HG03095 (cell line): ENCODE data around the gene FAM193A.
"Not testable (repeated sequence)": the region's sequence is repeated elsewhere in the genome, so short reads cannot be mapped to it uniquely, and the experiment has no call there.

Experiments
- ATAC-seq: cut with Tn5 transposase; IDR thresholded peaks from one replicate; pipeline ENCODE4 v1.9.1; 2021; ENCODE audit warnings: moderate library complexity; ENCODE audit not compliant: unreplicated experiment

Gene FAM193A

GRCh38 chr4:2716236-2716635 lies 179.8 kb downstream of the FAM193A start:
- ATAC-seq, result no peak

GRCh38 chr4:2721586-2721985 lies 185.1 kb downstream of the FAM193A start:
- ATAC-seq, result no peak

GRCh38 chr4:2722033-2722432 lies 185.6 kb downstream of the FAM193A start:
- no peak for ATAC-seq

DNA sequence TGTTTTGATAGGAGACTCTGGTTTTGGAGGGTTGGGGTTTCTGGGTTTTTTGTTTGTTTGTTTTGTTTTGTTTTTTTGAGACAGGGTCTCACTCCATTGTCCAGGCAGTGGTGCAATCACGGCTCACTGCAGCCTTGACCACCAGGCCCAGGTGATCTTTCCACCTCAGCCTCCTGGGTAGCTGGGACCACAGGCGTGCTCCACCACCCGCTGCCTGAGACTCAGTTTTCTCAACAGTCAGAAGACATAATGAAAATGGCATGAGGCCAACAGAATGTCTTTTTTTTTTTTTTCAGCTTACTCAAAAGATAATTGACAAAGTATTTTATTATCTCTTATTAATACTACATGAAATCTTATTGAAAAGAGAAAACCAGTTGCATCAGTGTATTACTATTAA lies 187.3 kb downstream of the FAM193A start:
- no peak for ATAC-seq

DNA sequence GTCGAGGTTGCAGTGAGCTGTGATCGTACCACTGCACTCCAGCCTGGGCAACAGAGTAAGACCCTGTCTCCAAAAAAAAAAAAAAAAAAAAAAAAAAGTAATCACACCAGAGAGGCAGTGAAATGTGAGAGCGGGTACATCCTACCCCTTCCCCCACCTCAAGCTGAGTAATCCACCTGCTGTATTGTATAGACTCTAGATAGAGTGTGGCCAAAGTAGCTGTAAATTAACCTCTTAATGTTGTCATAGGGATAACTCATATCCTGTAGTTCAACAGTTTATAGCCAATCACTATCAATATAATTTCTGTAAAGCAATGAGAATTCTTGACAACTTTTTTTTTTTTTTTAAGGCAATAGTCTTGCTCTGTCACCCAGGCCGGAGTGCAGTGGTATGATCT lies 188.9 kb downstream of the FAM193A start:
- ATAC-seq, result no peak

GRCh38 chr4:2726881-2727280 lies 190.4 kb downstream of the FAM193A start:
- not testable (repeated sequence) for ATAC-seq

DNA sequence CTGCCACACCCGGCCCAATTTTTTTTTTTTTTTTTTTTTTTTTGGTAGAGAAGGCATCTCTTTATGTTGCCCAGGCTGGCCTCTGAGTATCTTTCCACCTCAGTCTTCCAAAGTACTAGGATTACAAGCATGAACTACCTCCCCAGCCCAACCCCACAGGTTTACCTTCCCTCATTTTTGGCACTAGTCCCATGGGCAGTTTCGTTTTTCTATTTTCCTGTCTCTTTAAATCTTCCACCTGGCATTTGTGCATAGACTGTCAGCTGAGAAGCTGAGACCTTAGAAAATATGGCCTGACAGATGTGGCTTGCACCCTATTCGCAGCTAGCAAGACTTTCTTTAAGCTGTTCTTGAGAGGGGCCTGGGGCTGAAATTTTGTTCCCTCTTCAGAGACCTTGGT lies 191.8 kb downstream of the FAM193A start:
- ATAC-seq, result no peak

- no peak for ATAC-seq
These were observed 192.5 kb downstream of the FAM193A start for GRCh38 chr4:2728806-2729532.

- no peak for ATAC-seq
These were observed 193.1 kb downstream of the FAM193A start for GRCh38 chr4:2729533-2729875.

GRCh38 chr4:2731907-2732317 lies 195.5 kb downstream of the FAM193A start:
- ATAC-seq, result no peak

DNA sequence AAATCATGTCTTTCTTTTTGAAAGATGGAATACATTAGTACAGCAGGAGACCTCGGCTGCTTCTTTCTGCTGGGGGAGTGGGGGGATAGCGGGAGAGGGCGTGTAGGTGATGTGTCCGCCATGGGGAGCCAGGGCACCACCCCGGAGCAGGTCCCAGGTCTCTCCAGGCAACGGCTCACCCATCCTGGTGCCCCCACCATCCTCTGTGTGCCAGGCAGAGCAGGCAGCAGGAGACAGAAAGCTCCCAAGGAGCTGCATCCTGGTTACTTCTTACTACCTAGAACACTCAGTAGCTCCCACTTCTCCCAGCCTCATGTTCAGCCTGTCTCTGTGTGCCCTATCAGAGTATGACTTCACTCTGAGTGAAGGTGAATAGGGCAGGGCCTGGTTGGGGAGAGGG lies 196.1 kb downstream of the FAM193A start:
- no peak for ATAC-seq

DNA sequence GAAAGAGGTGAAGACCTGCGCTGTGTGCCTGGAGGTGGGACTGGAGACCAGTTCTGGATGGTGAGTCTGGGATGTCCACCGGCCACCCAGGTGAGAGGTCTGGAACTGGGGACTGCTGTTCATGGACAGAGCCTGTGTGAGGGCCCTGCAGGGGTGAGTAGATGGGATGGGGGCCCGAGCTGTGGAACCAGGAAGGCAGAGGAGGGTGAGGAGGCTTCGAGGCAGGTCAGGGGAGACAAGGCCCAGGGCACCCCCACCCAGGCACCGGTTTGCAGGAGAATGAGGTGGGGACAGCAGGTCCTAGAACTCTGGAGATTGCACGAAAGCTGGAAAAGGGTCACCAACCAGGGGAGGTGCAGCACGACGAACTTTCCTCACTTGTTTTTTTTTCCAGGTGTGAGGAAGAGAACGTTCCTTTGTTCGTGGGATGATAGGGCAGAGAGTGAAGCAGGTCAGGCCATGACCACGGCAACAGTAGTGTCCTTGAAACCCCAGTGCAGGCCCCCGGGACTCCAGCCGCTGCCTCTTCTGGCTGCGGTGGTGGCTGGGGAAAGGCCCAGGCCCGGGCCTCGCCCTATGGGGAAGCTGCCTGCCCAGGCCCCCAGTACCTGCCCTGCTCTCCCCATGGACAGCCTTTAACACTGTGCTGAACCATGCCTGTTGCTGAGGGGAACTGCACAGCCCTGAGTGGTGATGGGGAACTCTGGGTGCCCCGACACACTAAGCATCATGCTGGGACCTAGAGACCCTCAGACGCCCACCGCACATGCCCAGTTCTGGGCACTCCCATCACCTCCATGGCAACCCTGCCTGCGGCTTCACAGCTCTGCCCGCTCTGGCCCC lies 196.8 kb downstream of the FAM193A start:
- ATAC-seq, result no peak

DNA sequence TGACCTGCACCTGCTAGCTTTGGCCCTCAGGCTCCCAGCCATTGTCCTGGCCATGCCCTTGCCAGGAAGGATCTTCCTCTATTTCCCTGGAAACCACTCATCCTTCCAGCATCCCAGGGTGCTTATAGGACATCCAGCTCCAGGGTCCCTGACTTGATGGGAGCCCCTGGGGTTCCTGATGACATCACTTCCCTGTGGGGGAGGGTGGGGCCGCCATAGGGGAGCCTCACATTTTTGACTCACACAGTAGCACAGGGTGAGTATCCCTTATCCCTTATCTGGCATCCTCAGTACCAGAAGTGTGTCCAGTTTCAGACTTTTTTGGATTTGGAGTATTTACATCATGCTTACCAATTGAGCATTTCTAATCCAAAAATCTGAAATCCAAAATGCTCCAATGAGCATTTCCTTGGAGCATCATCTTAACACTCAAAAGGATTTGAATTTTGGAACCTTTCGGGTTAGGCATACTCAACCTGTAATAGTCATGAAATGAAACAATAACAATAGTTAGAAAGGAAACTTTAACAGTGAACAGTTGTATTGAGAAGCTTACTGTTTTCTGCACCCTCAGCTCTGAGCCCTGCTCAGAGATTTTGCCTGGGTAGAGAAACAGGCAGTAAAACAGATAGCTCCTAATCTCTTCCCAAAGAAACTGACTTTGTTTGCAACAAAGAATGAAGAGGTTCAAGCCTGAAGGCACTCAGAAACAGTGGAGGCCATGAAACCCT lies 197.6 kb downstream of the FAM193A start:
- ATAC-seq, result no peak

DNA sequence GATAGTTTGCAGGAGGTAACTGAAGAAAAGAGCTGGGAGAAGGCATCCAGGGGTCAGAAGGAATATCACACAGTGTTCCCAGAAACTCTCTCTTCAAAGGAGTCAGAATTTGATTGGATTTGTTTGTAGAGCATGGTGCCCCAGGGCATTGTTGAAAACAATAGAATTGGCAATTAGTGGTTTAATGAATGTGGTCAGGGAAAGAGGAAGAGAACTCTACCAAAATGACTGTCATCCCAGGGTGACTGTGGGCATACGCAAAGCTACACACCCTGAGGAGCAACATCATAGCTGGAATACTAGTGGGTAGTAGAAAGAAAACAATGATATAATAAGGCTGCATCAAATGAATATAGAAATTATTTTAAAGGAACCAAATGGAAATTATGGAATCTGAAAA lies 198.2 kb downstream of the FAM193A start:
- ATAC-seq, result no peak

DNA sequence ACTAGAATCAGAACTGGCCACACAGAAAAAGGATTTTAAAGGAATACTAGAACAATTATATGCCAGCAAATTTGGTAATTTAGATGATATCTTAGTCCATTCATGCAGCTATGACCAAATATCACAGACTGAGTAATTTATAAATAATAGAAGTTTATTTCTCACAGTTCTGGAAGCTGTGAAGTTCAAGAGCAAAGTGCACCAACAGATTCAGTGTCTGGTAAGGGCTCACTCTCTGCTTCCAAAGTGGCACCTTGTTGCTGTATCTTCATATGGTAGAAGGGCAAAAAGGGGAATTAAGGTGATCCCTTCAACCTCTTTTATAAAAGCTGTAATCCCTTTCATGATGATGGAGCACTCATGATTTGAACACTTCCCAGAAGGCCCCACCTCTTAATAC lies 199.4 kb downstream of the FAM193A start:
- no peak for ATAC-seq

GRCh38 chr4:2738296-2738695 lies 201.8 kb downstream of the FAM193A start:
- not testable (repeated sequence) for ATAC-seq

DNA sequence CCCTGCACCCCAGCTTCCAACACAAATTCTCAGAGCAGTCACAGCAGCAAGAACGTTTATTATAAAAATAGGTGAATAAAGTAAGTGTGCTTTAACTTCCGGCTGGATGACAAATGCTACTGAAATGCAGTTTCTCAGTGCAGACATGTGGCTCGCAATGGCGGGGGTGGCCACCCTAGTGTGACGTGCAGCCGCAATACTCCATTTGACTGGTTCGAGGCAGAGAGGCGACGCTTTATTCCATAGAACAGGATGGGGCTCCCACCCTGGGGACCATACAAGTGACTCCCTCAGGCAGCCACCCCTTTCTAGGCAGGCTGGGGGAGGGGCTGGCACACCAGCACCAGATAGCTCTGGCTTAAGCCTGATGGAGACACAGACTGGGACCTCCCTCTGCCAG lies 205.2 kb downstream of the FAM193A start:
- ATAC-seq, result no peak

DNA sequence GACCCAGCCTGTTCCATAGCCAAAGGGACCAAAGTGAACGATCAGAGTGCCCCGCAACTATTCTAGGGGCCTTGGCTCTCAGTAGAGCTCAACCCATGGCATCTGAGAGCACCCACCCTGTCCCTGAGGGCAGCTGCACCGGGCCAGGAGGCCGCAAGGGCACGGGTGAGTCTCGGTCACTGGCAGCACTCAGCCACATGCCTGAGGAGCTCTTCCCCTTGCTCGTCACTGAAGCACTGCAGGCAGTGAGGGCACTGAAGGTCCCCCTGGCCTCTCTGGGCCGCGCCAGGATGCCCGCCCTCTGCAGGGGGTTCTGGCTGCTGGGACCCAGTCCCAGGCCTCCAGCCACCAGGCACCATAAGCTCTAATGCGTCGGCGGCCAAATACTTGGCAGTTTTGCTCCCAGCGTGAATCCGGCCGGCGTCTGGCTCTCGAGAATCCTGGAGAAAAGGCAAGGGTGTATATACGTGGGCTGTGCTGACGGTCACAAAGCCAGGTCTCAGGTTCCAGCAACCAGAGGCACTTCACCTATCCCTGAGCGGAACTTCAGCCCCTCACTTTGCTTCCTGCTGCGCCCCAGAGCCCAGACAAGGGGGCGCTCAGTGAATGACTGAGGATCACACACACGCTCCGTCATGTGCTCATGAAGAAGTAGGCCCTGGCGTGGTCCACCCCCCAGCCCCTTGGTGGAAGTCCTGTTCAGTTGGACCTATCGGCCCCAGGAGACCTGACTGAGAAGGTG lies 205.8 kb downstream of the FAM193A start:
- ATAC-seq, result no peak

- ATAC-seq, result no peak
These were observed 206.5 kb downstream of the FAM193A start for GRCh38 chr4:2742823-2743517.
